Activated naive CD4-positive, alpha-beta T cell treated with anti-CD3 and anti-CD28 coated beads, Interleukin-2, amount 50 U/mL, for 24 hours (primary cell): Measurements from ENCODE around the gene UST.
"Not testable (repeated sequence)": the region's sequence is repeated elsewhere in the genome, so short reads cannot be mapped to it uniquely, and the experiment has no call there.

Source experiments
- H3K27ac Mint-ChIP-seq: one replicate; pipeline ENCODE4 v1.8.0; 2021; ENCODE audit warnings: mild to moderate bottlenecking, mixed read lengths
- H3K27me3 Mint-ChIP-seq: one replicate; pipeline ENCODE4 v1.8.0; 2021; ENCODE audit warnings: mixed read lengths
- H3K36me3 Mint-ChIP-seq: one replicate; pipeline ENCODE4 v1.8.0; 2021; ENCODE audit warnings: mixed read lengths
- H3K4me1 Mint-ChIP-seq: one replicate; pipeline ENCODE4 v1.8.0; 2021; ENCODE audit warnings: mixed read lengths
- H3K4me3 Mint-ChIP-seq: one replicate; pipeline ENCODE4 v1.8.0; 2021; ENCODE audit warnings: mild to moderate bottlenecking, mixed read lengths
- H3K9me3 Mint-ChIP-seq: one replicate; pipeline ENCODE4 v1.8.0; 2021; ENCODE audit warnings: mixed read lengths

The UST gene

GRCh38 chr6:148891405-148891783 is 144.6 kb downstream of the UST start:
- no peaks in the 10 kb centered on the region for H3K4me1 Mint-ChIP-seq
- H3K9me3 Mint-ChIP-seq: no peaks in the 10 kb centered on the region
- H3K36me3 Mint-ChIP-seq: no peaks in the 10 kb centered on the region
- peaks cover 5% of the 10 kb centered on the region for H3K27me3 Mint-ChIP-seq
- no peak overlapping the region for H3K27ac Mint-ChIP-seq
- no peak overlapping the region for H3K4me3 Mint-ChIP-seq

GRCh38 chr6:148892247-148892646 is 145.4 kb downstream of the UST start:
- Mint-ChIP-seq H3K27me3 (peaks cover 5% of the 10 kb centered on the region), H3K9me3 (no peaks in the 10 kb centered on the region), H3K4me3 (no peak overlapping the region), H3K36me3 (no peaks in the 10 kb centered on the region), H3K27ac (no peak overlapping the region), H3K4me1 (no peaks in the 10 kb centered on the region)

- H3K9me3 Mint-ChIP-seq: no peaks in the 10 kb centered on the region
- no peaks in the 10 kb centered on the region for H3K4me1 Mint-ChIP-seq
- no peak overlapping the region for H3K4me3 Mint-ChIP-seq
- peaks cover 5% of the 10 kb centered on the region for H3K27me3 Mint-ChIP-seq
- no peak overlapping the region for H3K27ac Mint-ChIP-seq
- no peaks in the 10 kb centered on the region for H3K36me3 Mint-ChIP-seq
These were observed 146.2 kb downstream of the UST start for GRCh38 chr6:148893073-148893472.

DNA sequence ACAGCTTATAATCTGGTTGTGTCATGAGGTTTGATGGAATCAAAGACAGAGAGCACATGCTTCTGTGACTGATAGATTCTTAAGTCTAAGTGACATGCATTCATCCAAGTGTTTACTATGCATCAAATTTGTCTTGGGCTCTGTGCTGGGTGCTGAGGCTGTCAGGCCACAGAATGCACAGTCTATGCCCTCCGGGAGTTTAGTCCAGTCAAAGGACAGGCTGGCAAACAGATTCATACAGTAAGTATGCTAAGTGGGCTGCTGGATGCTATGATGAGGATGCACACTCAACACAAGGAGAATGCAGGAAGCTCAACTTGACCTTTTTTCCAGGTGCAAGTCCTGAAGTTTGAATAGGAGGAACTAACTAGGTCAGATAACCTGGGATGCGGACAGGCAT is 146.7 kb downstream of the UST start:
- Mint-ChIP-seq H3K4me1 (no peaks in the 10 kb centered on the region), H3K4me3 (no peak overlapping the region), H3K36me3 (no peaks in the 10 kb centered on the region), H3K27me3 (peaks cover 5% of the 10 kb centered on the region), H3K9me3 (no peaks in the 10 kb centered on the region), H3K27ac (no peak overlapping the region)

DNA sequence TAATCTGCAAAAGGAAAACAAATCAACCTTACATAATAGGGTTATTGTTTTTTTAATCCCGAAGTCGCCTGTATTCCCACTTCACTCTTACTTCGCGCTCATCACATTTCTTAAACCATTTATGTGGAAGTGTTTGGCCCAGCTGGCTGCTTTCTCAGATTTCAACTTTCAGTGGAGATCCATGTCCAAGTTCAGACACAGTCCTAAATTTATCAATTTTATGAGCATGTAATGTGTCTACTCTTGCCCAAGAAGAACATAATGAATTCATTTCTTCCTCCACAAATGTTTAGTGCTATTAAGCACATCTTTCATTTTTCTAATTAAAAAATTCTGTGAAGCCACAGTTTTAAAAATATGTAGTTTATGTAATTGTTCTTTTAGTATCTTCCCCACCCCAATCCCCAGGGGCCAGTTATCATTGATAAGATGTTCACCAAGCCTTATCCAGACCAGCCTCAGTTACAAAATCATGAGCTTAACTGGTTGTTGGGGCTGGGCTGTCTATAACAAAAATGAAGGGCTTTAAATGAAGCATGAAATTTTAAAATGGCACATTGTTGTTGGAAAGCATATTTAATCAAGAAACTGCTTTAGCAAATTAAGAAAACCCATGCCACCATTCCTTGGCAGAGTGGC is 151.7 kb downstream of the UST start:
- Mint-ChIP-seq H3K4me1 (no peaks in the 10 kb centered on the region), H3K4me3 (no peak overlapping the region), H3K9me3 (no peaks in the 10 kb centered on the region), H3K27ac (no peak overlapping the region), H3K27me3 (peaks cover 7% of the 10 kb centered on the region), H3K36me3 (no peaks in the 10 kb centered on the region)

GRCh38 chr6:148904896-148905870 is 158.4 kb downstream of the UST start:
- Mint-ChIP-seq H3K4me3 (no peak overlapping the region), H3K9me3 (no peaks in the 10 kb centered on the region), H3K27ac (no peak overlapping the region), H3K36me3 (no peaks in the 10 kb centered on the region), H3K27me3 (peaks cover 7% of the 10 kb centered on the region), H3K4me1 (no peaks in the 10 kb centered on the region)

- H3K36me3 Mint-ChIP-seq: no peaks in the 10 kb centered on the region
- H3K27me3 Mint-ChIP-seq: peaks cover 11% of the 10 kb centered on the region
- H3K4me1 Mint-ChIP-seq: no peaks in the 10 kb centered on the region
- H3K9me3 Mint-ChIP-seq: no peaks in the 10 kb centered on the region
- no peak overlapping the region for H3K4me3 Mint-ChIP-seq
- no peak overlapping the region for H3K27ac Mint-ChIP-seq
These were observed 159.1 kb downstream of the UST start for GRCh38 chr6:148905901-148906300.

- H3K9me3 Mint-ChIP-seq: no peaks in the 10 kb centered on the region
- peaks cover 11% of the 10 kb centered on the region for H3K27me3 Mint-ChIP-seq
- no peaks in the 10 kb centered on the region for H3K36me3 Mint-ChIP-seq
- H3K4me1 Mint-ChIP-seq: no peaks in the 10 kb centered on the region
- H3K27ac Mint-ChIP-seq: no peak overlapping the region
- no peak overlapping the region for H3K4me3 Mint-ChIP-seq
These were observed 159.6 kb downstream of the UST start for GRCh38 chr6:148906386-148906785.

DNA sequence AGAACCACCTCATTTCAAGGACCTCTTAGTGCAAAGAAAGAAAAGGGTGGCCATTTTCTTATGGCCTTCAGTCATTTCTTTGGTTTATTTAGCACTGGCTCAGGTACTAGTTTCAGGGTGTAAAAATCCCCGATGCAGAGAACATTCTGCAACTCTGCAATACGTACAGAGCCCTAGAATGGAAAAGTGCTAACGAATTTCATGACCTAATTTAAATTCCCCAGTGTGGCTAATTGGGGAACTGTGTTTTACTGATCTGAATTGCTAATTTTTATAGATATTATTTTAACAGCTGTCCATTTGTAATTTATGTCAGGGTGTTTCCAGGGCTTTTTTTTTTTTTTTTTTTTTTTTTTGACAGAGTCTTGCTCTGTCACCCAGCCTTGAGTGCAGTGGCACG is 160.7 kb downstream of the UST start:
- H3K4me3 Mint-ChIP-seq: no peak overlapping the region

GRCh38 chr6:148912252-148912651 is 165.4 kb downstream of the UST start:
- H3K36me3 Mint-ChIP-seq: no peaks in the 10 kb centered on the region
- no peak overlapping the region for H3K27ac Mint-ChIP-seq

More for the DNA sequence above, 160.7 kb downstream of the UST start:
- no peaks in the 10 kb centered on the region for H3K4me1 Mint-ChIP-seq
- no peak overlapping the region for H3K27ac Mint-ChIP-seq
- no peaks in the 10 kb centered on the region for H3K9me3 Mint-ChIP-seq
- H3K27me3 Mint-ChIP-seq: peaks cover 10% of the 10 kb centered on the region
- H3K36me3 Mint-ChIP-seq: no peaks in the 10 kb centered on the region

DNA sequence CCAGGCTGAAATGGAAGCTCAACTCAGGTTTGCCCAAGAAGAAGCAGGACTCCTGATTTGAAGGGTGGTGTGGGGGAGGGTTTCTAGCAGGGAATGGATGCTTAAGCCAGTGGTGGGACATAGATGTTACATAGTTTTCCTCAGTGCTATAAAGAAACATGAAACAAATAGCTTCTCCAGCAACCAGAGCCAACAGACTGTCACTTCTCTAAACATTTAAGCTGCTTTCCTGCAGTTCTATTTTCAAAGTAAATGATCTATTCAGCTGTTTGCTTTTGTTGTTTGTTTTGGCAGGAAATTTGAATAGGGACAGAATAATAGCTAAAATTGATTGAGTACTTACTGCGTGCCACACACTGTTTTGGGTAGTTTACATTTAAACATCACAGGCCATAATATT is 169.0 kb downstream of the UST start:
- H3K27me3 Mint-ChIP-seq: peaks cover 2% of the 10 kb centered on the region
- no peak overlapping the region for H3K27ac Mint-ChIP-seq
- peaks cover 4% of the 10 kb centered on the region for H3K9me3 Mint-ChIP-seq
- no peak overlapping the region for H3K4me3 Mint-ChIP-seq
- H3K36me3 Mint-ChIP-seq: no peaks in the 10 kb centered on the region
- H3K4me1 Mint-ChIP-seq: no peaks in the 10 kb centered on the region

More at GRCh38 chr6:148912252-148912651, 165.4 kb downstream of the UST start:
- Mint-ChIP-seq H3K4me1 (no peaks in the 10 kb centered on the region), H3K9me3 (peaks cover 4% of the 10 kb centered on the region), H3K27me3 (peaks cover 4% of the 10 kb centered on the region), H3K4me3 (no peak overlapping the region)

DNA sequence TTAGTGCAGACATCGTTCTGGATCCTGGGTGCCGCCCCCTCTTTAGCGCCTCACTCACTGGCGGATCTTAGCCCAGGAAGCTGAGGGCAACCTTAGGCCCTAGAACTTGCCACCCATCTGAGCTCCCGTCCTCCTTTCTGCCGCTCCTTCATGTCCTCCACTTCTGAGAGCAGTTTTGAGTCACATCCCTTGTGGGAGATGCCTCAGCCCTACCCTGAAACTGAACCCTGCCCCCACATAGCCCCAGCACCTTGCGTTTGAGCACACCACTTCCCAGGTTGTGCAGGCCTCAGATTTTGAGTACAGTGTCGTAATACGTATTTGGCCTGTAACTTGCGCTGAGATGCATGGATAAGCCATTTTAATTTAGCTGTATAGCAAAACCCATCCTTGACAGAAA is 169.7 kb downstream of the UST start:
- H3K27ac Mint-ChIP-seq, H3K9me3 Mint-ChIP-seq: not testable (repeated sequence)

DNA sequence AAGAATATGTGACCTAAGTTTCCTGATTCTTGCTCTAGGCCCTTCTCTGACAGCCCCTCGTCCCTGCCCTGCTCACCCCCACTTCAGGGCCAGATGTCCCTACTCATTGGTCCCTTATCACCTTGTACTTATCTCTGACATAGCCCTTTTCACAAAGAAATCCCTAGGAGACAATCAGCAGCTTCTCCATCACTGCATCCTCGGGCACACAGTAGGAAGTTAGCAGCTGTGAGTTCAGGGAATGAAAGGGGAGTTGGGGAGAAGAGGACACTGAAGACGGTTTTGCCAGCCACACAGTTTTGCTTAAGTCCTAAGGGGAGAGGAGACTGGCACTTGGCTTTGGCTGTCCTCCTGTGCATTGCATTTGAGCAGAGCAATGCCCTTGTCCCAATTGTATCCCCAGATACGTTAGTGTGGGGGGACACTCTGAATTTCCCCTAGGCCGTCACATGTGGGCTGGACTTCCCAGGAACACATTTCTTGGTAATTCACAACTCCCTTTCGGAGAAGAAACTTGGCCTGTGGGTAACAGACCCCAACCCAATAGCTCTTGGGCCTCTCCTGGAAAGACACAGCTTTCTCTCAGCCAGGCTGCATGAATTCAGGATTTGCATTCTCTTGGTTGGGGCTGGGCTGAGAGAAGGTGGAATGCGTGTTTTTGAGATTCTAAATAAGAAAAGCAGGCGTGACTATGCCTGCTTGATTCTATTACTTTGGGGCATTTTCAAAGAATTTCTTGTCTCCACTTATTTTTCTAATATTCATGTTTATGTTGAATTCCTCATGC is 177.6 kb downstream of the UST start:
- Mint-ChIP-seq H3K27me3 (peaks cover 6% of the 10 kb centered on the region), H3K36me3 (no peaks in the 10 kb centered on the region), H3K27ac (no peak overlapping the region), H3K4me1 (no peaks in the 10 kb centered on the region), H3K9me3 (no peaks in the 10 kb centered on the region), H3K4me3 (no peak overlapping the region)

More for the DNA sequence above, 169.7 kb downstream of the UST start:
- H3K4me3 Mint-ChIP-seq, H3K36me3 Mint-ChIP-seq, H3K4me1 Mint-ChIP-seq, H3K27me3 Mint-ChIP-seq: not testable (repeated sequence)

DNA sequence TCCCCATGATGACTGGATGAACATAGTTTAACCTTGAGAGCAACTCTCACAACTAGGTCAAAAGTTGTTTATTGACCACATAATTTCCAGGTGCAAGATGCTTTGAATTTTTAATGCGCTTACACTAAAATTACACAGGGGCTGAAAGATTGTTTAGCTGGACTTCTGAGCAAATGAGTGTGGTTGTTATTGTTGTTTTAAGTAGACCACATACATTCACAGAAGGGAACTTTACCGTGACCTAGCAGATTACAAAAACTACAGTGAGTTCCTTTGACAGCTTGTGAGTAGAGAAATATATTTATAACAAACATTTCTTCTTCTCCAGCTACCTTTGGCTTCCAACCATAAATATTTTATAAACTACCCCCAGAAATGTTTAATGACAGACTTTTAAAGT is 178.9 kb downstream of the UST start:
- Mint-ChIP-seq H3K27ac (no peak overlapping the region), H3K36me3 (no peaks in the 10 kb centered on the region), H3K4me3 (no peak overlapping the region), H3K9me3 (no peaks in the 10 kb centered on the region), H3K27me3 (peaks cover 5% of the 10 kb centered on the region), H3K4me1 (no peaks in the 10 kb centered on the region)

DNA sequence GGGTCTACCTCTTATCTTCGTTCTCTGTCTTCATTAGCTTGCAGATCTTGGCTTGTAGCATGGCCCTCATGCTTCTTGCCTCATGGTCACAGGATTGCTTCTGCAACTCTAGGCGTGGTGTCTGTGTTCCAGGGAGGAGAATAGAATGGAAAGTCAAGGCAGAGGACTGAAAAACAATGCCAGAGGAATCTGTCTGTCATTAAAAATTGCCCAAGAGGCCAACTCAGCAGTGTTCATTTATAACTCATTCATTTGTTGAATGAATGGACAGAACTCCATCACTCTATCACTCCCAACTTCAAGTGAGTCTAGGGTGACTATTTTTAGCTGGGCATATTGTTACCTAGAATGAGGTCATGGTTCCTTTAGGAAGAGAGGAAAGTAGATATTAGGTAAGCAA is 179.6 kb downstream of the UST start:
- no peaks in the 10 kb centered on the region for H3K4me1 Mint-ChIP-seq
- H3K27ac Mint-ChIP-seq: no peak overlapping the region
- H3K4me3 Mint-ChIP-seq: no peak overlapping the region
- peaks cover 5% of the 10 kb centered on the region for H3K27me3 Mint-ChIP-seq
- no peaks in the 10 kb centered on the region for H3K9me3 Mint-ChIP-seq
- no peaks in the 10 kb centered on the region for H3K36me3 Mint-ChIP-seq

GRCh38 chr6:148927586-148927985 is 180.8 kb downstream of the UST start:
- no peaks in the 10 kb centered on the region for H3K9me3 Mint-ChIP-seq
- no peaks in the 10 kb centered on the region for H3K36me3 Mint-ChIP-seq
- H3K27ac Mint-ChIP-seq: no peak overlapping the region
- no peak overlapping the region for H3K4me3 Mint-ChIP-seq
- H3K4me1 Mint-ChIP-seq: no peaks in the 10 kb centered on the region
- peaks cover 4% of the 10 kb centered on the region for H3K27me3 Mint-ChIP-seq
